CD4-positive, alpha-beta T cell treated with Interferon alpha-2 for 1 hour (primary cell): Measurements from ENCODE around the gene SAE1.
"Not testable (repeated sequence)": the region's sequence is repeated elsewhere in the genome, so short reads cannot be mapped to it uniquely, and the experiment has no call there.

Source experiments
- DNase-seq, 2 donors: peaks; one replicate each; pipeline ENCODE4 v3.0.0-alpha.2; 2020 to 2022

Gene SAE1

GRCh38 chr19:47132194-47132852 lies 1.7 kb downstream of the SAE1 start:
- no peak for DNase-seq

DNA sequence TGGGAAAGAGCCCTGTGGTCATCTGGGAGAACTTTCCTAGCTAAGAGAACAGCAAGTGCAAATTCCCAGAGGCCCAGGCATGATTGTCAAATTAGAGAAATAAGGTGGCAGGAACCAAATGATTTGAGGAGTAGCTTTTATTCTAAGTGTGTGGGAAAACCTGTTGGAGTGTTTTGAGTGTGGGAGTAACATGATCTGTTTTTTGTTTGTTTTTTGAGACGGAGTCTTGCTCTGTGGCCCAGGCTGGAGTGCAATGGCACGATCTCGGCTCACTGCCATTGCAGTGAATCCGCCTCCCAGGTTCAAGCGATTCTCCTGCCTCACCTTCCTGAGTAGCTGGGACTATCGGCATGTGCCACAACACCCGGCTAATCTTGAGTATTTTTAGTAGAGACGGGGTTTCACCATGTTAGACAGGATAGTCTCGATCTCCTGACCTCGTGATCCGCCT lies 2.4 kb downstream of the SAE1 start:
- DNase-seq: no peak

GRCh38 chr19:47134545-47134944 lies 3.9 kb downstream of the SAE1 start:
- no peak for DNase-seq

DNA sequence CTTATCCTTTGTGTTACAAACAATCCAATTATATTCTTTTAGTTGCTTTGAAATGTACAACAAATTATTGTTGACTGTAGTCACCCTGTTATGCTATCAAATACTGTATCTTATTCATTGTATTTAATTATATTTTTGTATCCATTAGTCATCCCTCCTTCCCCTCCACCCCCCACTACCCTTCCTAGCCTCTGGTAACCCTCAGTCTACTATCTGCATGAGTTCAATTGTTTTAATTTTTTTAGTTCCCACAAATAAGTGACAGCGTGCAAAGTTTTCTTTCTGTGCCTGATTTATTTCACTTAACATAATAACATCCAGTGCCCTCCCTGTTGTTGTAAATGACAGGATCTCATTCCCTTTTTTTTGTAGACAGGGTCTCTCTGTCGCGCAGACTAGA lies 4.5 kb downstream of the SAE1 start:
- no peak for DNase-seq

- DNase-seq: not testable (repeated sequence)
Observed at GRCh38 chr19:47141252-47141651, 10.6 kb downstream of the SAE1 start.

- no peak for DNase-seq
Observed at GRCh38 chr19:47141695-47142094, 11.1 kb downstream of the SAE1 start.

DNA sequence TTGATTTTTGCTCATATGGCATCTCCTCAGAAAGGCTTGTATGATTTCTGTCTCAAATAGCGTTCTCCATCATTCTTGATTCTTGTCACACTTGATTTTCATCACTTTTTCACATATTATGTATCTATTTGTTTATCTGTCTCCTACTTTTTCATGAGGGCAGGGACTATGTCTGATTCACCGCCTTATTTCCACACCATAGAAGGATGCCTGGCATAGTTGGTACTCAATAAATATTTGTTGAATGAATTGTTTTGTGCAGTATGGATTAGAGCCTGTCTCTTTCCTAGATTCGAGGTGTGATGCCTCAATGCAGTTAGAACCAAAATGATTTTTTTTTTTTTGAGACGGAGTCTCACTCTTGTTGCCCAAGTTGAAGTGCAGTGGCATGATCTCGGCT lies 12.1 kb downstream of the SAE1 start:
- DNase-seq: no peak

DNA sequence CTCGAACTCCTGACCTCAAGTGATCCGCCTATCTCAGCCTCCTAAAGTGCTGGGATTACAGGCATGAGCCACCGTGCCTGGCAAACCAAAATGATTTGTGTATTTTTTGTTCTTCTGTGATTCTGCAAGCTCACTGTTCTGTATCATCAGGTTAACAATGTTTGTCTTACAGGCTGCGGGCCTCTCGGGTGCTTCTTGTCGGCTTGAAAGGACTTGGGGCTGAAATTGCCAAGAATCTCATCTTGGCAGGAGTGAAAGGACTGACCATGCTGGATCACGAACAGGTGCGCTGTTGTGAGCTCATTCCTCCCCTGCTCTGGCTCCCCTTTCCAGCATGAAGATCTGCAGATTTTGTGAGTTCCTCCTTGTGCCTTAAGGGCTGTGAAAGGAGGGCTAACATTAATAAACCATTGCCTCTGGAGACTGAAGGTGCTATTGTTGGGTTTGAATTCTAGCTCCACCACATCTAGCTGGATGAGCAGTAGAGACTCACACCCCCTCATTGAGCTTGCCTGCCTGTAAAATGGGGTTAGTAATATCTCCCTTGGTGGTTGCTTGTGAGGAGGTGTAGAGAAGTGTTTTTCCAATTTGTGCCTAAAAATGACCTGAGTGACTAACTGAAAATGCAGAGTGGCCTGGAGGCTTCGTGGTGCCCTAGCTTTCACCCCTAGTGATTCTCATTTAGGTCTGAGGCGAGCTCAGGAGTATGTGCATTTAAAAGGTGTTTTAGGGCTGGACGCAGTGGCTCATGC lies 12.9 kb downstream of the SAE1 start:
- DNase-seq: no peak

GRCh38 chr19:47144630-47145029 lies 14.0 kb downstream of the SAE1 start:
- no peak for DNase-seq

- DNase-seq: peak in 1 of 2 donors; percentile 65
Observed at GRCh38 chr19:47145639-47146486, 15.2 kb downstream of the SAE1 start.

DNA sequence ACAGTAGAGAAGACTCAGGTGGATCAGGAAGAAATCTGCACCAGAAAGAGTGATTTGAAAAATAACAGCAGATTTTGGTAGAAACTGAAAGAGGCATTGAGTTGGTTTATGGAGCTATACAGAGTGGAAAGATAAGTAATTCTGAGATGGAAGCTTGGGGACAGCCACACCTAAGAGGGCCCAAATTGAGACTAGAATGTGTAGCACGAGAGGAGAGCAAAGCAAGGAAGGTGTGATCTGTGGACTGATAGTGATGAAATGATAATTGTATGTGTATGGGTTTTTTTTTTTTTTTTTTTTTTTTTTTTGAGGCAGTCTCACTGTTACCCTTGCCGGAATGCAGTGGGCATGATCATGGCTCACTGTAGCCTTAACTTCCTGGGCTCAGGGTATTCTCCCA lies 16.3 kb downstream of the SAE1 start:
- DNase-seq: no peak

DNA sequence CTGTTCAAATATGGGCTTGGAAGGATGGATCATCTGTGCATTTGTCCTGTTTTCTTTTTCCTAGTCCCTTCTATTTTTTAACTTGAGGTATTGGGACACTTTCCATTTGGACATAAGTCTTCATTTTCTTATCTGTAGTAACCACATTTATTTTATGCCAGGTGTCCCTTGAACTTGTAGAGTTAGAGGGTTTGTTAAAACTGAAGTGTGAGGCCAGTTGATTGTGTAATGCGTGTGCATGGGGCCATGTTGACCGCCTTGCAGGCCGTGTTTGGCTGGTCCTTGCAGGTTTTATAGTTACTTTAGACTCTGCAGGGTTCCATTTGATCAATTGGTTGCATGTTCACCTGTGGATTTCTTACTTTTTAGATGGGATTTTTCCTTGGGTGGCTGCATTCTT lies 21.0 kb downstream of the SAE1 start:
- DNase-seq: no peak

- no peak for DNase-seq
Observed at GRCh38 chr19:47152205-47152604, 21.6 kb downstream of the SAE1 start.

DNA sequence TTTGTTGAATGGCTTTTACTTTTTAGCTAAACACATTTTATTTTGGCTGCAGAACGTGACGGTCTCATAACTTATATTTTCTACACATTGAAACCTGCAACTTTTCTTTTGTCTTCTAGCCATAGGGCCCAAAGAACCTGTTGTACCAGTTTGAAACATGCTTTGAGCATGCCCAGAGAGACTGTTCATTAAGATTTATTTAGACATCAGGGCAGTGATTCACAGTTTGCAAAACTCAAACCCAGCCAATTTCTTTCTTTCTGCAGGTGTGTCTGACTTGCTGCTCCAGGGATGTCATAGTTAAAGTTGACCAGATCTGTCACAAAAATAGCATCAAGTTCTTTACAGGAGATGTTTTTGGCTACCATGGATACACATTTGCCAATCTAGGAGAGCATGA lies 22.0 kb downstream of the SAE1 start:
- DNase-seq: no peak

- no peak for DNase-seq
Observed at GRCh38 chr19:47153266-47153665, 22.6 kb downstream of the SAE1 start.

DNA sequence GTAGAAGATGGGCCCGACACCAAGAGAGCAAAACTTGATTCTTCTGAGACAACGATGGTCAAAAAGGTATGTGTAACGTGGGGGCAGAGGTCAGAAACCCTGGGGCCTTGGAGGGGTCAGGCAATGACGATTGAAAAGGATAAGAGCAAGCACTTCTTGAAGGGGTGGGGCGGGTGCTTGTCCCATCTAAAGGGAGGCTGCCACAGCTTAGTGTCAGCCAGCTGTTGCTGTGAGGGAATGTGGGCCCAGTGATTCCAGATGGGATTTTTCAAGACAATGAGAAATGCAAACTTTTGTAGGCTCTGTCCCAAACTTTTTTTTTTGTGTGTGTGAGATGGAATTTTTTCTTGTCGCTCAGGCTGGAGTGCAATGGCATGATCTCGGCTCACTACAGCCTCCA lies 24.5 kb downstream of the SAE1 start:
- no peak for DNase-seq

DNA sequence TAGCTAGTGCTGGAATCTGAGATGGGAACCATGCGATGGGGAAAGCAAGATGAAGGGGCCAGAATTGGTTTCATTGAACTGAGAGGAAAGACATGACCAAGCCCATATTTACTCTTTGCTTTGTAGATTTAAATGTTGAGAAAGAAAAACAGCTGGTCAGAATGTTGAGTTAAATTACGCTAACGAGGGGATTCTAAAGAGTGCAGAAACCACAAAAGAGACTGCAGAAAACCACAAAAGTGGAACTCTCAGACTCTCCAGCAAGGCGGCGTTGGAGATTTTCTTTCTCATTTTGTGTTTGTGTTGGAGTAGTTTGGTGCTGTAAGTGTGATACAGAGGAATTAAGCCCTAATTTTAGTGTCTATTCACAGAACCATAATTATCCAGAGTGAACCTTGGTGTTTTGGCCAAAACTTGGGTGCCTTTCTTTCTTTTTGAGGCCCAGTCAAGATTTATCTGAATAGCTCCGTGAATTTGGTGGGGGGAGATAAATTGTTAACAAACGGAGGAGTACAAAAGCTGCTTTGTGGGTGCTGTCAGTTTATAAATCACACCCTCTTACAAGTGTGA lies 26.3 kb downstream of the SAE1 start:
- DNase-seq: peak in 1 of 2 donors; percentile 49

- DNase-seq: peak; percentile 3 to 61
Observed at GRCh38 chr19:47157431-47158321, 27.0 kb downstream of the SAE1 start.

- DNase-seq: no peak
Observed at GRCh38 chr19:47158367-47158791, 27.7 kb downstream of the SAE1 start.

- DNase-seq: peak; percentile 5 to 59
Observed at GRCh38 chr19:47158879-47159503, 28.4 kb downstream of the SAE1 start.

- DNase-seq: no peak
Observed at GRCh38 chr19:47161876-47162489, 31.3 kb downstream of the SAE1 start.
